HepG2 (cell line): ENCODE data around the gene SP8. TPM values are rescaled to one million over a fixed set of nuclear protein-coding genes. Genes with fewer than 3 reads are reported as not detected.

Experiments
- ATAC-seq: fragments of 200-7000 bp; cut with Tn5 transposase; 3 replicates; pipeline ENCODE4 v1.9.1; 2020; ENCODE audit warnings: mild to moderate bottlenecking, moderate library complexity
- BruUV-seq: library from RNA; stranded (reverse); fragments of 400-500 nt; replicated peaks from 2 replicates; lab custom pipeline; 2021; lab: Mats Ljungman, UMichigan
- CTCF ChIA-PET: fragments of 300-600 bp; formaldehyde crosslinking; extraction: SDS; loops from one replicate; lab custom pipeline; 2021; ENCODE audit warnings: low total read pairs, inconsistent platforms, low intra/inter-chr PET ratio; lab: Yijun Ruan, JAX
- POLR2A ChIA-PET: fragments of 350-600 bp; sonication (Branson Sonifier 250); formaldehyde crosslinking; loops from one replicate; lab custom pipeline; 2020; ENCODE audit warnings: antibody characterized with exemption, inconsistent platforms; lab: Yijun Ruan, JAX
- DNase-seq: peaks from one replicate; pipeline ENCODE4 v3.0.0-alpha.2; 2015; ENCODE audit warnings: low spot score
- FAIRE-seq: peaks from 3 replicates; lab custom pipeline; 2011; peaks lifted over from hg19 to GRCh38; lab: Jason Lieb, UNC
- H2AFZ ChIP-seq: one replicate; pipeline ENCODE4 v1.6.1; 2011; ENCODE audit warnings: low read length, inconsistent platforms
- H3K27ac ChIP-seq: fragments of 300-600 bp; 3 replicates; pipeline ENCODE4 v1.8.0; 2011; ENCODE audit warnings: mixed run types, mild to moderate bottlenecking, mixed read lengths, low read length, inconsistent platforms; ENCODE audit not compliant: insufficient read depth; ENCODE audit errors: extremely low read length
- H3K27me3 ChIP-seq, 2 experiments: fragments of 200-600 bp in 1 of 2; 2 replicates in 1 of 2; 3 replicates in 1 of 2; pipeline versions ENCODE4 v1.6.0 to v1.8.0; 2011; ENCODE audit warnings: low read length in 2 of 2, mild to moderate bottlenecking in 2 of 2, moderate library complexity in 2 of 2, inconsistent platforms in 1 of 2; ENCODE audit not compliant: insufficient read depth in 2 of 2, control insufficient read depth in 1 of 2
- H3K36me3 ChIP-seq, 2 experiments: fragments of 200-600 bp in 1 of 2; replicated peaks in 1 of 2; 2 replicates in 1 of 2; 3 replicates in 1 of 2; pipeline versions ENCODE4 v1.5.1 to v1.8.0; 2011; ENCODE audit warnings: low read length in 2 of 2, inconsistent platforms in 1 of 2; ENCODE audit not compliant: insufficient read depth in 2 of 2, control insufficient read depth in 1 of 2
- H3K4me1 ChIP-seq: 2 replicates; pipeline ENCODE4 v1.5.1; 2012; ENCODE audit warnings: low read length, inconsistent platforms; ENCODE audit not compliant: insufficient read depth
- H3K4me2 ChIP-seq: 2 replicates; pipeline ENCODE4 v1.6.0; 2011; ENCODE audit warnings: low read depth, low read length, inconsistent platforms
- H3K4me3 ChIP-seq, 3 experiments: fragments of 200-600 bp in 1 of 3; sonication (generic), shearing (Covaris generic) in 1 of 3; replicated peaks in 1 of 3; 2 replicates each; pipeline ENCODE4 v1.5.1; 2011 to 2016; ENCODE audit warnings: low read length in 3 of 3, inconsistent platforms in 2 of 3, low read depth in 2 of 3, mild to moderate bottlenecking in 2 of 3, control low read depth in 1 of 3, mixed read lengths in 1 of 3; ENCODE audit not compliant: insufficient read depth in 1 of 3
- H3K79me2 ChIP-seq: one replicate; pipeline ENCODE4 v1.6.1; 2011; ENCODE audit warnings: low read length, inconsistent platforms; ENCODE audit not compliant: insufficient read depth
- H3K9ac ChIP-seq: 2 replicates; pipeline ENCODE4 v1.6.0; 2011; ENCODE audit warnings: mild to moderate bottlenecking, low read depth, low read length, inconsistent platforms; ENCODE audit not compliant: insufficient read depth
- H3K9me3 ChIP-seq: 2 replicates; pipeline ENCODE4 v1.5.1; 2012; ENCODE audit warnings: mild to moderate bottlenecking, low read length
- H4K20me1 ChIP-seq: 2 replicates; pipeline ENCODE4 v1.6.0; 2011; ENCODE audit warnings: inconsistent platforms, mild to moderate bottlenecking, low read length, moderate library complexity; ENCODE audit not compliant: insufficient read depth
- ADNP ChIP-seq: sonication (generic); formaldehyde crosslinking; IDR thresholded peaks from 2 replicates; pipeline ENCODE4 v1.4.0; 2020; ENCODE audit warnings: missing genetic modification reagents
- ATRX ChIP-seq: sonication (generic); formaldehyde crosslinking; IDR thresholded peaks from 2 replicates; pipeline ENCODE4 v1.4.0; 2020; ENCODE audit warnings: missing genetic modification reagents, borderline replicate concordance
- GPN1 ChIP-seq: sonication (generic); formaldehyde crosslinking; IDR thresholded peaks from 2 replicates; pipeline ENCODE4 v1.5.1; 2020; ENCODE audit warnings: missing genetic modification reagents, borderline replicate concordance
- SRF ChIP-seq: IDR thresholded peaks from 2 replicates; pipeline ENCODE4 v1.6.1; 2011; ENCODE audit warnings: mild to moderate bottlenecking, low read depth, low read length, moderate library complexity
- TARDBP ChIP-seq: sonication (generic); formaldehyde crosslinking; IDR thresholded peaks from 2 replicates; pipeline ENCODE4 v1.8.0; 2022; ENCODE audit warnings: mild to moderate bottlenecking, missing genetic modification reagents
- ZFP62 ChIP-seq: sonication (generic); formaldehyde crosslinking; IDR thresholded peaks from 2 replicates; pipeline ENCODE4 v1.4.0; 2020; ENCODE audit warnings: missing genetic modification reagents
- ZNF17 ChIP-seq: sonication (generic); formaldehyde crosslinking; IDR thresholded peaks from 2 replicates; pipeline ENCODE4 v1.5.0; 2020; ENCODE audit warnings: mild to moderate bottlenecking, missing genetic modification reagents
- ZNF224 ChIP-seq: sonication (generic); formaldehyde crosslinking; IDR thresholded peaks from 2 replicates; pipeline ENCODE4 v1.5.0; 2020; ENCODE audit warnings: mild to moderate bottlenecking, missing genetic modification reagents
- ZNF232 ChIP-seq: sonication (generic); formaldehyde crosslinking; IDR thresholded peaks from 2 replicates; pipeline ENCODE4 v1.4.0; 2020; ENCODE audit warnings: missing genetic modification reagents, borderline replicate concordance
- ZNF282 ChIP-seq: fragments of 450-650 bp; IDR thresholded peaks from 2 replicates; pipeline ENCODE4 v1.6.1; 2018; ENCODE audit not compliant: partially characterized antibody
- ZNF446 ChIP-seq: sonication (generic); formaldehyde crosslinking; IDR thresholded peaks from 2 replicates; pipeline ENCODE4 v1.5.0; 2020; ENCODE audit warnings: mild to moderate bottlenecking, missing genetic modification reagents
- ZNF557 ChIP-seq: sonication (generic); formaldehyde crosslinking; IDR thresholded peaks from 2 replicates; pipeline ENCODE4 v1.4.0; 2020; ENCODE audit warnings: missing genetic modification reagents
- ZUFSP ChIP-seq: sonication (generic); formaldehyde crosslinking; IDR thresholded peaks from 2 replicates; pipeline ENCODE4 v1.9.0; 2021; ENCODE audit warnings: missing genetic modification reagents, mild to moderate bottlenecking, borderline replicate concordance
- WGBS: methylation state at CpG from one replicate; pipeline ENCODE4 v1.1.6; 2017; ENCODE audit warnings: low lambda C conversion rate; 5-methylcytosine and 5-hydroxymethylcytosine counted together
- in situ Hi-C: cut with HindIII; loops from 2 replicates; pipeline ENCODE4 v1.10.0; 2017; ENCODE audit warnings: low pct_unique_long_range_greater_than_20kb; ENCODE audit not compliant: extremely low pct_ligation_motif_present
- intact Hi-C: fragments of 100-400 bp; cut with micrococcal nuclease; formaldehyde crosslinking; loops from one replicate; pipeline ENCODE4 v1.10.0; 2022; ENCODE audit not compliant: unreplicated experiment
- polyA plus RNA-seq, 8 experiments: library from polyadenylated mRNA; depleted of rRNA in 3 of 8; stranded (reverse) in 7 of 8; unstranded in 1 of 8; fragments of >200 nt; fragmentation: Illumina TruSeq in 4 of 8; extraction: Trizol in 4 of 8; gene quantifications; 2 replicates each; pipeline versions ENCODE4 v1.2.1 to v1.2.3, GENCODE V29; 2011 to 2016; ENCODE audit warnings: low read depth in 4 of 8, missing spikeins in 1 of 8, mixed read lengths in 1 of 8; ENCODE audit not compliant: insufficient read depth in 1 of 8
- total RNA-seq, 5 experiments: library from RNA; depleted of rRNA; stranded (reverse); fragments of >200 nt; fragmentation: Illumina TruSeq; extraction: Trizol; gene quantifications; 2 replicates each; pipeline ENCODE4 v1.2.3, GENCODE V29; 2016; ENCODE audit warnings: low read depth in 1 of 5

The SP8 gene
- total and polyA plus RNA-seq, 2 of the 13 experiments (the other 11 are each of a cell fraction or from before 2014, with no cell fraction given), result not detected

GRCh38 chr7:20776214-20776911 lies 10.3 kb downstream of the SP8 start:
- Histone ChIP-seq H3K9ac (no peak overlapping the region), H3K79me2 (no peaks in the 10 kb centered on the region), H3K9me3 (no peaks in the 10 kb centered on the region), H4K20me1 (no peaks in the 10 kb centered on the region), H3K27me3 (peaks cover 2 to 12% of the 10 kb centered on the region in 2 experiments; a peak in 3 of 5 replicates), H2AFZ (no peak overlapping the region), H3K4me3 (no peak overlapping the region), H3K4me1 (peaks cover 5% of the 10 kb centered on the region; the same call in 1 of the 2 replicates), H3K27ac (no peak overlapping the region), H3K4me2 (no peak overlapping the region), H3K36me3 (no peaks in the 10 kb centered on the region)
- intact Hi-C loops, result loop anchor here (5.0 kb wide), 1 partner anchor 991 kb away; no protein-coding TSS in a partner anchor
- 75% methylated on average over 26 of the region's 29 CpGs for WGBS
- ATAC-seq (no peak), DNase-seq (no peak), FAIRE-seq (no peak)
- ChIA-PET POLR2A (no interaction called here), CTCF (no interaction called here)
- TF ChIP-seq ATRX (CRISPR knock-in tag), result no peak
- no peak for TF ChIP-seq TARDBP (CRISPR knock-in tag)
- no peak for TF ChIP-seq ZNF557 (CRISPR knock-in tag)
- no peak for TF ChIP-seq GPN1 (CRISPR knock-in tag)
- TF ChIP-seq ZNF17 (CRISPR knock-in tag), result no peak
- TF ChIP-seq ZNF446 (CRISPR knock-in tag), result no peak
- TF ChIP-seq ZNF232, result no peak
- no peak for TF ChIP-seq ZNF224
- no peak for TF ChIP-seq ZUFSP (CRISPR knock-in tag)
- TF ChIP-seq ZNF282, result no peak
- TF ChIP-seq SRF, result no peak
- no peak for TF ChIP-seq ADNP (CRISPR knock-in tag)
- no peak for TF ChIP-seq ZFP62 (CRISPR knock-in tag)
- no TSS peak for BruUV-seq
- in situ Hi-C loops, result loop anchor here (5.0 to 25.0 kb wide), 3 partner anchors 476 to 988 kb away; no protein-coding TSS in a partner anchor
